Measurements from ENCODE around the gene DOC2A.
"Not testable (repeated sequence)": the region's sequence is repeated elsewhere in the genome, so short reads cannot be mapped to it uniquely, and the experiment has no call there.

Gene DOC2A

DNA sequence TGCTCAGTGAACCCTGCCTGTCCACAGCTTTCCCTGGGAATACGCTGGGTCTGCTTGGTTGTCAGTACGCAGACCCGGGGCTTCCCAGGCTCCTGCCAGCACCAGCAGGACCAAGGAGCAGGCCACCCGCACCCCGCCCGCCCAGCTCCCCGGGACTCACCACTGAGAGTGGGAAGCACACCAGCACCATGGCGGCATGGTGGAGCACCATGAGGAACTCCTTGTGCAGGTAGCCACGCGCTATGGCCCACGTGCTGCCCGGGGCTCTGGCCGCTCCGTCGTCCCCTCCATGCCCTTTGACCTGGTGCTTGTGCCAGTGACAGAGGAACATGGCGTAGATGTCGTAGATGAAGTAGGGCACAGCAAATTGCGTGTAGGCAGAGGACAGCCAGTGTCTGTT, 15.6 kb upstream of the DOC2A start:
- TF ChIP-seq CTCF (IDR thresholded peaks at IDR 0.05; ENCODE audit: low read depth, low read length), result no peak
- no peak for DNase-seq (ENCODE audit: extremely low read depth, low read depth)

GRCh38 chr16:30025574-30025973, 14.7 kb upstream of the DOC2A start:
- no peak for DNase-seq (ENCODE audit: extremely low read depth, low read depth)
- no peak for TF ChIP-seq CTCF (IDR thresholded peaks at IDR 0.05; ENCODE audit: low read depth, low read length)

DNA sequence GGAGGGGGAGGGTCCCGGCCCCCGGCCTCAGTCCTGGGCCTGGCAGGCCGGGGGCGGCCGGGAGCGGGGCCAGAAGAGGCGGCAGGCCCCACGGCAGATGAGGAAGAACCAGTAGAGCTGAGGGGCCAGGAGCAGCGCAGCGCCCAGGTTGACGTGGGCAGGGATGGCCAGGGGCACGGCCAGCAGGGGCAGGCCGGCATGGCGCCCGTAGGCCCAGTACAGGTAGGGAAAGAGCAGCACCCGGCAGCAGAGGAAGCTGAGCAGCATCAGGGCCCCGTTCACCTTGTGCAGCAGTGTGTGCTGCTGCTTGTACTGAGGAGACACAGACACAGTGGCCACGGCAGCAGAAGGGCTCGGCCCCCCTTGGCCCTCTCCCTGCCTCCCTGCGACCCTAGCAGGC, 14.3 kb upstream of the DOC2A start:
- DNase-seq (ENCODE audit: extremely low read depth, low read depth), result no peak
- TF ChIP-seq CTCF (IDR thresholded peaks at IDR 0.05; ENCODE audit: low read depth, low read length), result no peak

GRCh38 chr16:30024451-30024850, 13.6 kb upstream of the DOC2A start:
- TF ChIP-seq CTCF (IDR thresholded peaks at IDR 0.05; ENCODE audit: low read depth, low read length), result no peak
- DNase-seq (ENCODE audit: extremely low read depth, low read depth), result no peak

DNA sequence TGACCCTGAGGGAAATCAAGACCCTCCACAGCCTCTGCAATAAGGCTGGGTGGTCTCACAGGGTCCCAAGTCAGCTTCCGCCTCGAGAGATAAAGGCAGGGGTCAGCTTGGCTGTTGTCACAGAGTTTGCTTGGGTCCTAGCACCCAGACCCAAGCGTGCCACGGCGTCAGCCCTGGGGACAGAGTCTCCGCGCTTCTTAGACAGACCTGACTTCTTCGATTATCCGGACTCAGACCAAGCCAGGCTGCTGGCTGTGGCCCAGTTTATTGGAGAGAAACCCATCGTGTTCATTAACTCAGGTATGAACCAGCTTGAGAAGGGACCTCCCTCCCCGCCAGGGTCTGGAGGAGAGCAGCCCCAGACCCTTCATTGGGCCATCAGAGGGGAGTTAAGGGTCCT, 12.8 kb upstream of the DOC2A start:
- no peak for DNase-seq (ENCODE audit: extremely low read depth, low read depth)
- no peak for TF ChIP-seq CTCF (IDR thresholded peaks at IDR 0.05; ENCODE audit: low read depth, low read length)

- no peak for DNase-seq (ENCODE audit: extremely low read depth, low read depth)
- TF ChIP-seq CTCF (IDR thresholded peaks at IDR 0.05; ENCODE audit: low read depth, low read length), result no peak
These were observed 12.1 kb upstream of the DOC2A start, which contains the start of gene C16orf92 for GRCh38 chr16:30022887-30023286. Gene C16orf92, plus strand, starts transcription at chr16:30023198. Its CDS starts 143 bp downstream, at chr16:30023341.

- no peak for TF ChIP-seq CTCF (IDR thresholded peaks at IDR 0.05; ENCODE audit: low read depth, low read length)
- DNase-seq (ENCODE audit: extremely low read depth, low read depth), result no peak
These were observed 7.9 kb upstream of the DOC2A start for GRCh38 chr16:30018731-30019158.

DNA sequence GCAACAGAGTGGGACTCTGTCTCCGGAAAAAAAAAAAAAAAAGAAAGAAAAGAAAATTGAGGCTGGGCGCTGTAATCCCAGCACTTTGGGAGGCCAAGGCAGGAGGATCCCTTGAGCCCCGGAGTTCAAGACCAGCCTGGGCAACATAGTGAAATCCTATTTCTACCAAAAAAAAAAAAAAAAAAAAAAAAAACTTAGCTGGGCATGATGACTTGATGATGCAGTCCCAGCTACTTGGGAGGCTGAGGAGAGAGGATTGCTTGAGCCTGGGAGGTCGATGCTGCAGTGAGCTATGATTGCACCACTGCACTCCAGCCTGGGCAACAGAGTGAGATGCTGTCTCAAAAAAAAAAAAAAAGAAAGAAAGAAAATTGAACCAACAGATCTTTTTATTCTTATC, 7.1 kb upstream of the DOC2A start:
- not testable (repeated sequence) for DNase-seq (ENCODE audit: extremely low read depth, low read depth)
